ENCODE data around the gene EEIG1. TPM values are rescaled to one million over a fixed set of nuclear protein-coding genes. Genes with fewer than 3 reads are reported as not detected.

The EEIG1 gene
- total and polyA plus RNA-seq, 9 of the 15 experiments (the other 6 are each of a cell fraction or from before 2014, with no cell fraction given): 0.17 to 16.7 (median 3.6) TPM

GRCh38 chr9:127955294-127956015, 25.3 kb downstream of the EEIG1 start (continued):
- TF ChIP-seq FOXM1 (IDR thresholded peaks at IDR 0.05; ENCODE audit: low read depth) (no peak), FOXM1 (CRISPR knock-in tag; IDR thresholded peaks at IDR 0.05; ENCODE audit: low read depth) (no peak), TRIM28 (IDR thresholded peaks at IDR 0.05) (no peak), DLX4 (CRISPR knock-in tag; IDR thresholded peaks at IDR 0.05) (no peak), ZNF668 (CRISPR knock-in tag; IDR thresholded peaks at IDR 0.05) (no peak), ZBTB11 (CRISPR knock-in tag; IDR thresholded peaks at IDR 0.05) (peak in 1 of 3 experiments; percentile 52; a peak in 1 of 6 replicates), ZFP36 (IDR thresholded peaks at IDR 0.05; ENCODE audit: low read depth, low read length, partially characterized antibody) (no peak), EP300 (IDR thresholded peaks at IDR 0.05; ENCODE audit: low read length) (peak; percentile 38; the same call in 1 of the 2 replicates), ZC3H11A (IDR thresholded peaks at IDR 0.05; ENCODE audit: low read depth, low read length) (no peak), RNF219 (CRISPR knock-in tag; IDR thresholded peaks at IDR 0.05) (no peak), RNF2 (IDR thresholded peaks at IDR 0.05) (no peak), NR2C1 (IDR thresholded peaks at IDR 0.05) (peak; percentile 19; the same call in 1 of the 2 replicates), NR2C1 (tag; IDR thresholded peaks at IDR 0.05) (no peak), NEUROD1 (IDR thresholded peaks at IDR 0.05; ENCODE audit: borderline replicate concordance, low read depth, low read length, partially characterized antibody) (peak; percentile 40), NR3C1 (CRISPR knock-in tag; IDR thresholded peaks at IDR 0.05) (no peak), PCBP1 (IDR thresholded peaks at IDR 0.05; ENCODE audit: low read depth, low read length, poor library complexity, severe bottlenecking) (no peak), DPF2 (IDR thresholded peaks at IDR 0.05) (peak; percentile 75), HLTF (IDR thresholded peaks at IDR 0.05) (no peak), ZNF444 (CRISPR knock-in tag; IDR thresholded peaks at IDR 0.05) (no peak), ELF2 (CRISPR knock-in tag; IDR thresholded peaks at IDR 0.05) (no peak), JUND (IDR thresholded peaks at IDR 0.05; ENCODE audit: borderline replicate concordance, low read depth, low read length) (peak; percentile 98), JUND (tag; IDR thresholded peaks at IDR 0.05; ENCODE audit: borderline replicate concordance, low read depth, low read length) (peak; percentile 98), POLR3A (IDR thresholded peaks at IDR 0.05; ENCODE audit: borderline replicate concordance, extremely low read depth, insufficient read depth, insufficient read length) (no peak), CBX2 (IDR thresholded peaks at IDR 0.05; ENCODE audit: insufficient read depth, low read length, poor library complexity, severe bottlenecking) (no peak), SPI1 (IDR thresholded peaks at IDR 0.05; ENCODE audit: borderline replicate concordance, low read depth, low read length) (no peak)

Data from K562 (cell line).